ENCODE measurements around the gene LDLRAD4.

The LDLRAD4 gene

DNA sequence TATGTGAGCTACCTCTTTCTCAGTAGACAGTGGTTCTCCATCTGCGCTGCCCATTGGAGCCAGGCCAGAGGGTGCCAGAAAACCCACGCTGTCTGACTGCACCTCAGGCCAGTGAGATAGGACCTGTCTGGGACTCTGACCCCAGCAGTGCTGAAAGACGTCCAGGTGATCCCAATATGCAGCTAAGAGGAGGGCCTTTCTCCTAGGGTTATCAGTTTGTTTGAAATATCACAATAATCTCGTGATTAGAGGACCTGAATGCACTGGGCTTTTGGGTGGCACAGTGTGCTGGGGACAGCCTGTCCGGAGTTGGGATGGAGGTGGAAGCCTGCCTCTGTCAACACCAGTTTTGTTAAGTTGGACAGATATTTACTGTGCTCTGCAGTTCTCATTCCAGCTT is 216.3 kb downstream of the LDLRAD4 start:
- Histone ChIP-seq H3K36me3 (ENCODE audit: control insufficient read depth, insufficient read depth, low read length) (no peaks in the 10 kb centered on the region), H3K4me3 (ENCODE audit: low read depth, low read length) (no peak overlapping the region), H2AFZ (no peak overlapping the region), H3K9me3 (ENCODE audit: control insufficient read depth, low read length) (no peaks in the 10 kb centered on the region), H3K27me3 (ENCODE audit: control insufficient read depth, insufficient read depth, low read length) (no peaks in the 10 kb centered on the region), H3K4me1 (peaks cover 7% of the 10 kb centered on the region), H3K9ac (no peak overlapping the region), H3K79me2 (no peaks in the 10 kb centered on the region), H3K27ac (no peak overlapping the region), H3K4me2 (ENCODE audit: low read length) (no peak overlapping the region)
- TF ChIP-seq, protein P1, sequence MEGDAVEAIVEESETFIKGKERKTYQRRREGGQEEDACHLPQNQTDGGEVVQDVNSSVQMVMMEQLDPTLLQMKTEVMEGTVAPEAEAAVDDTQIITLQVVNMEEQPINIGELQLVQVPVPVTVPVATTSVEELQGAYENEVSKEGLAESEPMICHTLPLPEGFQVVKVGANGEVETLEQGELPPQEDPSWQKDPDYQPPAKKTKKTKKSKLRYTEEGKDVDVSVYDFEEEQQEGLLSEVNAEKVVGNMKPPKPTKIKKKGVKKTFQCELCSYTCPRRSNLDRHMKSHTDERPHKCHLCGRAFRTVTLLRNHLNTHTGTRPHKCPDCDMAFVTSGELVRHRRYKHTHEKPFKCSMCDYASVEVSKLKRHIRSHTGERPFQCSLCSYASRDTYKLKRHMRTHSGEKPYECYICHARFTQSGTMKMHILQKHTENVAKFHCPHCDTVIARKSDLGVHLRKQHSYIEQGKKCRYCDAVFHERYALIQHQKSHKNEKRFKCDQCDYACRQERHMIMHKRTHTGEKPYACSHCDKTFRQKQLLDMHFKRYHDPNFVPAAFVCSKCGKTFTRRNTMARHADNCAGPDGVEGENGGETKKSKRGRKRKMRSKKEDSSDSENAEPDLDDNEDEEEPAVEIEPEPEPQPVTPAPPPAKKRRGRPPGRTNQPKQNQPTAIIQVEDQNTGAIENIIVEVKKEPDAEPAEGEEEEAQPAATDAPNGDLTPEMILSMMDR (IDR thresholded peaks at IDR 0.05) = no peak

DNA sequence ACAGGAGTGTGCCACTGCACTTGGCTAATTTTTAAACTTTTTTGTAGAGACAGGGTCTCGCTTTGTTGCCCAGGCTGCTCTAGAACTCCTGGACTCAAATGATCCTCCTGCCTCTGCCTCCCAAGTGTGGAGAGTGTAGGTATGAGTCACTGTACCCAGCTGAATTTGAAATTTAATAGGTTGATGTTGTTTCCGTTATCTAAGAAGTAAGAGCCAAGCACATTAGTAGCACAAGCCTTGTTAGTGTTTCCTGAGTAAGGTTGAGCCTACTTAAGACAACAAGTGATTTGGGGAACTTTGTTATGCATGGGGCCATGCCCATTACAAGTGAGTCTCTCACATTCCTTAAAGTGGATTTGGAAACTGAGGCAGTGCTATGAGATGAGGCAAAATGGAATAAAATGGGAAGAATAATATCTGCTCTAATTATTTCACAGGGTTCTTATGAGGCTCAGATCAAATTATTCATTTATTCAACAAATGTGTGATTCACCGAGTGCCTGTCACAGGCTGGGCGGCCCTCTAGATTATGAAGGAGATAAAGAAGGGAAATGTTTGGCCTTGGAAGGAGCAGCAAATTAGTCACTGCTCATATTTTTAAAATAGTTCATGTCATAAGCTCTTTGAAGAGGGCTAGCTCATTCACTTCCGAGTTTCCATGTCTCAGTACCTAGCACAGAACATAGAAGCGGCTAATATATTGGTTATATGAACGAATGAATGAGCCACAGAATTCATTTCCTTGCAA is 217.2 kb downstream of the LDLRAD4 start:
- Histone ChIP-seq H3K4me2 (ENCODE audit: low read length) (no peak overlapping the region), H3K9ac (no peak overlapping the region), H3K4me3 (ENCODE audit: low read depth, low read length) (no peak overlapping the region), H3K36me3 (ENCODE audit: control insufficient read depth, insufficient read depth, low read length) (no peaks in the 10 kb centered on the region), H3K79me2 (no peaks in the 10 kb centered on the region), H2AFZ (no peak overlapping the region), H3K9me3 (ENCODE audit: control insufficient read depth, low read length) (no peaks in the 10 kb centered on the region), H3K27ac (no peak overlapping the region), H3K27me3 (ENCODE audit: control insufficient read depth, insufficient read depth, low read length) (no peaks in the 10 kb centered on the region), H3K4me1 (peaks cover 7% of the 10 kb centered on the region)
- TF ChIP-seq, protein P1 (IDR thresholded peaks at IDR 0.05) = no peak

DNA sequence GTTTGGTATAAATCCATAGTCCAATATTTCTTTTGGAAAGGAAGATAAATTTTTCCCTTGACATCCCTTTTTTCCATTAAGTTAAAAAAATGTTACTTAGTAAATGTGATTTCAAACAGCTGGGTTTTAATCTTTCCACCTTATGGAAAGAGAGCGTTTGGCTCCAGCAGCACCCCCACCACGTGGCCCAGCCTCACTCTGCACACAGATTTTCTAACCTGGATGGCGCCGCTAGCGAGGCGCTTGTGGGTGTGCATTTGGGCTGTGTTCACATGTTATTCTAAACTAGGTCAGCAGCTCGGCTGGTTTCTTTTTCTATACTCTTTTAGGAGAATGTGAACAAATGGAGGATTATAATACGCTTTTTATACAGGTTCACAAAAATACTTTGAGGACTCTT is 218.0 kb downstream of the LDLRAD4 start:
- Histone ChIP-seq H3K27me3 (ENCODE audit: control insufficient read depth, insufficient read depth, low read length) (no peaks in the 10 kb centered on the region), H3K36me3 (ENCODE audit: control insufficient read depth, insufficient read depth, low read length) (no peaks in the 10 kb centered on the region), H3K9ac (no peak overlapping the region), H3K79me2 (no peaks in the 10 kb centered on the region), H3K9me3 (ENCODE audit: control insufficient read depth, low read length) (no peaks in the 10 kb centered on the region), H3K4me2 (ENCODE audit: low read length) (no peak overlapping the region), H3K4me3 (ENCODE audit: low read depth, low read length) (no peak overlapping the region), H3K4me1 (peaks cover 7% of the 10 kb centered on the region), H2AFZ (no peak overlapping the region), H3K27ac (no peak overlapping the region)
- TF ChIP-seq, protein P1 (IDR thresholded peaks at IDR 0.05) = no peak

DNA sequence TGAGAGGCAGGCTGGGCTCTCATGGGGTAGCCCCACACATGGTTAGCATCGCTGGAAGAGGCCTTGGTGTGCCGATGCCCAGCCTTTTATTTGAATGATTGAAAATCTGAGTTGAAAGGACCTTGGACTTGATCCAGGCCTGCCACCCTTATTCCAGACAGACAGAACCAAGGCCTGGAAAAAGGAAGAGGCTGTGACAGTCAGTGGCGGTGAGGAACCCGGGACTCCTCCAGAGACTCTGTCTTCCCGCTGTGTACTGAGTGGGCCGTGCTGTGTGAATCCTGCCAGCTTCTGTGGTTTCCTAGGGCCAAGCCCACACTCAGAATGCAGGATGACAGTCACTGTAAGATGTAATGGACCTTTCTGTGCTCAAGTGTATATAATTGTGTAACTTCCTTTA is 218.5 kb downstream of the LDLRAD4 start:
- H3K4me1 ChIP-seq = peaks cover 7% of the 10 kb centered on the region
- H3K27ac ChIP-seq = no peak overlapping the region
- H3K27me3 ChIP-seq (ENCODE audit: control insufficient read depth, insufficient read depth, low read length) = no peaks in the 10 kb centered on the region
- no peak overlapping the region for H2AFZ ChIP-seq
- H3K79me2 ChIP-seq = no peaks in the 10 kb centered on the region
- H3K36me3 ChIP-seq (ENCODE audit: control insufficient read depth, insufficient read depth, low read length) = no peaks in the 10 kb centered on the region
- TF ChIP-seq, protein P1 (IDR thresholded peaks at IDR 0.05) = no peak
- no peaks in the 10 kb centered on the region for H3K9me3 ChIP-seq (ENCODE audit: control insufficient read depth, low read length)
- H3K4me3 ChIP-seq (ENCODE audit: low read depth, low read length) = no peak overlapping the region
- no peak overlapping the region for H3K4me2 ChIP-seq (ENCODE audit: low read length)
- no peak overlapping the region for H3K9ac ChIP-seq
